ENCODE measurements around the gene MLNR. TPM values are rescaled to one million over a fixed set of nuclear protein-coding genes. Genes with fewer than 3 reads are reported as not detected.

Gene MLNR
- total RNA-seq, 1 experiment from 2014 or later: not detected

GRCh38 chr13:49256841-49257240, 36.7 kb downstream of the MLNR start:
- CTCF ChIA-PET: interaction anchor here (0.9 to 1.5 kb wide), 2 partner anchors 9 to 24 kb away, joined by 3 read pairs; no protein-coding TSS in a partner anchor
- DNase-seq (ENCODE audit: low spot score) (no peak), ATAC-seq (no peak)
- H3K4me1 Mint-ChIP-seq: no peaks in the 10 kb centered on the region
- H3K27me3 Mint-ChIP-seq (ENCODE audit: low read depth): no peaks in the 10 kb centered on the region
- no peak overlapping the region for H3K27ac Mint-ChIP-seq
- POLR2A ChIA-PET: no interaction called here
- H3K9me3 Mint-ChIP-seq: no peaks in the 10 kb centered on the region
- H3K36me3 Mint-ChIP-seq: 0 out of 2 replicates have a peak, but pooled peaks cover 3% of the 10 kb centered on the region
- no peak overlapping the region for H3K4me3 Mint-ChIP-seq
- TF ChIP-seq ZNF317 (CRISPR knock-in tag; IDR thresholded peaks at IDR 0.05; ENCODE audit: borderline replicate concordance, low read depth) (no peak), JUN (CRISPR knock-in tag; IDR thresholded peaks at IDR 0.05) (no peak), ATF3 (CRISPR knock-in tag; conservative IDR thresholded peaks at IDR 0.05) (no peak), TP53 (CRISPR knock-in tag; IDR thresholded peaks at IDR 0.05) (no peak), GRHL2 (CRISPR knock-in tag; IDR thresholded peaks at IDR 0.05; ENCODE audit: insufficient replicate concordance, severe bottlenecking) (no peak)

DNA sequence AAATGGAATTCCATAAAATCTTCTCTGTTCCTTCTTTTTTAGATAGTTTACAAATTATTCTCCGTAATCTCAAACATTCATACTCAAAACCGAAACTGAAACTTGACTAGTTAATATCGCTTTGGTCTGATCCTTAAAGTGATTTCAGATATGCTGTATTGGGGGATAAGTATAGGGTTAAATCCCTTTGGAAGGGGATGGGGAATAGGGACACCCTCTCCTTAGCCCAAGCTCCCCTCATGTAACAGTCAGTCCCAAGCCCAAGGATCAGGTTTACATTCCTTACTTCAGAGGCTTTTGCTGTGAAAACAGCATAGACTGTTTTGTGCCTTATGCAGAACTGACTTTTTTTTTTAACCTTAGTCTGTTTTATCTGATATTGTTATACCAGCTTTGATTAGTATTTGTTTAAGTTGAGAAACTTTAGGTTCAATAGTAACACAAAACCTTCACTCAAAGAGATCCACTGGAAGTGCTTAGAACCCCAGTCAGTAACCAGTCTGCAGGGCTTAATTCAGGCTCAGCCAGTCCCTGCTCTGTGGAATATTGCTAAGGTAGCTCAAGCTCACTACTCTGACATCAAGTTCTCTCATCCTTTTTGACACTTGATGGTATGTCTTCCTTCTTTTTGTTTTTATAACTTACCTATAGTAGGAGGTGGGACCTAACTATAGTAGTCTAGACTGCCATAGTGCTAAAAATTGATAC, 38.1 kb downstream of the MLNR start:
- ChIA-PET POLR2A (no interaction called here), CTCF (interaction anchor here (1.5 kb wide), 1 partner anchor 22 kb away, joined by 3 read pairs; no protein-coding TSS in a partner anchor)
- Mint-ChIP-seq H3K27ac (no peak overlapping the region), H3K4me3 (no peak overlapping the region), H3K9me3 (no peaks in the 10 kb centered on the region), H3K4me1 (peaks cover 5% of the 10 kb centered on the region), H3K27me3 (ENCODE audit: low read depth) (no peaks in the 10 kb centered on the region), H3K36me3 (0 out of 2 replicates have a peak, but pooled peaks cover 3% of the 10 kb centered on the region)
- DNase-seq (ENCODE audit: low spot score) (no peak), ATAC-seq (no peak)
- TF ChIP-seq CDX4 (CRISPR knock-in tag; IDR thresholded peaks at IDR 0.05; ENCODE audit: borderline replicate concordance): no peak
- TF ChIP-seq ELF4 (CRISPR knock-in tag; IDR thresholded peaks at IDR 0.05; ENCODE audit: low read depth): no peak
- TF ChIP-seq TP53 (CRISPR knock-in tag; IDR thresholded peaks at IDR 0.05): no peak
- TF ChIP-seq, protein P1, sequence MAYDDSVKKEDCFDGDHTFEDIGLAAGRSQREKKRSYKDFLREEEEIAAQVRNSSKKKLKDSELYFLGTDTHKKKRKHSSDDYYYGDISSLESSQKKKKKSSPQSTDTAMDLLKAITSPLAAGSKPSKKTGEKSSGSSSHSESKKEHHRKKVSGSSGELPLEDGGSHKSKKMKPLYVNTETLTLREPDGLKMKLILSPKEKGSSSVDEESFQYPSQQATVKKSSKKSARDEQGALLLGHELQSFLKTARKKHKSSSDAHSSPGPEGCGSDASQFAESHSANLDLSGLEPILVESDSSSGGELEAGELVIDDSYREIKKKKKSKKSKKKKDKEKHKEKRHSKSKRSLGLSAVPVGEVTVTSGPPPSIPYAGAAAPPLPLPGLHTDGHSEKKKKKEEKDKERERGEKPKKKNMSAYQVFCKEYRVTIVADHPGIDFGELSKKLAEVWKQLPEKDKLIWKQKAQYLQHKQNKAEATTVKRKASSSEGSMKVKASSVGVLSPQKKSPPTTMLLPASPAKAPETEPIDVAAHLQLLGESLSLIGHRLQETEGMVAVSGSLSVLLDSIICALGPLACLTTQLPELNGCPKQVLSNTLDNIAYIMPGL (CRISPR knock-in tag; IDR thresholded peaks at IDR 0.05): no peak
- TF ChIP-seq CREM (CRISPR knock-in tag; IDR thresholded peaks at IDR 0.05): no peak
- TF ChIP-seq AFF4 (CRISPR knock-in tag; IDR thresholded peaks at IDR 0.05; ENCODE audit: borderline replicate concordance): no peak
- TF ChIP-seq SMAD3 (CRISPR knock-in tag; IDR thresholded peaks at IDR 0.05; ENCODE audit: borderline replicate concordance): no peak
- no peak for TF ChIP-seq NR1H2 (CRISPR knock-in tag; IDR thresholded peaks at IDR 0.05)
- TF ChIP-seq ZNF219 (CRISPR knock-in tag; IDR thresholded peaks at IDR 0.05; ENCODE audit: borderline replicate concordance): no peak
- no peak for TF ChIP-seq SP1 (CRISPR knock-in tag; conservative IDR thresholded peaks at IDR 0.05)
- TF ChIP-seq, protein P2, sequence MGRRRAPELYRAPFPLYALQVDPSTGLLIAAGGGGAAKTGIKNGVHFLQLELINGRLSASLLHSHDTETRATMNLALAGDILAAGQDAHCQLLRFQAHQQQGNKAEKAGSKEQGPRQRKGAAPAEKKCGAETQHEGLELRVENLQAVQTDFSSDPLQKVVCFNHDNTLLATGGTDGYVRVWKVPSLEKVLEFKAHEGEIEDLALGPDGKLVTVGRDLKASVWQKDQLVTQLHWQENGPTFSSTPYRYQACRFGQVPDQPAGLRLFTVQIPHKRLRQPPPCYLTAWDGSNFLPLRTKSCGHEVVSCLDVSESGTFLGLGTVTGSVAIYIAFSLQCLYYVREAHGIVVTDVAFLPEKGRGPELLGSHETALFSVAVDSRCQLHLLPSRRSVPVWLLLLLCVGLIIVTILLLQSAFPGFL (CRISPR knock-in tag; IDR thresholded peaks at IDR 0.05; ENCODE audit: borderline replicate concordance): no peak
- no peak for TF ChIP-seq JUN (CRISPR knock-in tag; IDR thresholded peaks at IDR 0.05)
